Spleen (tissue), 11 donors: ENCODE data around the gene UBN1. TPM values are rescaled to one million over a fixed set of nuclear protein-coding genes. Genes with fewer than 3 reads are reported as not detected.

Source experiments
- DNase-seq: peaks from one replicate; pipeline ENCODE4 v3.0.0-alpha.2; 2020
- H3K27ac ChIP-seq, 8 donors: fragments of 200-600 bp; sonication (generic) in 7 of 8; 1 replicate in 4 of 8; 2 replicates in 4 of 8; pipeline versions ENCODE4 v1.5.0 to v1.8.0; 2016 to 2021; ENCODE audit warnings: inconsistent platforms in 4 of 8, mild to moderate bottlenecking in 4 of 8, moderate library complexity in 1 of 8
- H3K27me3 ChIP-seq, 7 donors: fragments of 200-600 bp; sonication (generic) in 6 of 7; replicated peaks in 1 of 7; 1 replicate in 4 of 7; 2 replicates in 3 of 7; pipeline versions ENCODE4 v1.5.0 to v1.8.0; 2016 to 2021; ENCODE audit warnings: inconsistent platforms in 3 of 7, mild to moderate bottlenecking in 1 of 7
- H3K36me3 ChIP-seq, 6 donors: fragments of 200-600 bp; sonication (generic) in 5 of 6; 1 replicate in 4 of 6; 2 replicates in 2 of 6; pipeline versions ENCODE4 v1.5.0 to v1.8.0; 2016 to 2021; ENCODE audit warnings: inconsistent platforms in 2 of 6
- H3K4me1 ChIP-seq, 6 donors: fragments of 200-600 bp; sonication (generic) in 5 of 6; 1 replicate in 3 of 6; 2 replicates in 3 of 6; pipeline versions ENCODE4 v1.5.0 to v1.8.0; 2016 to 2021; ENCODE audit warnings: inconsistent platforms in 3 of 6
- H3K4me3 ChIP-seq, 8 donors: fragments of 200-600 bp; sonication (generic) in 7 of 8; 1 replicate in 4 of 8; 2 replicates in 4 of 8; pipeline versions ENCODE4 v1.5.0 to v1.8.0; 2016 to 2021; ENCODE audit warnings: inconsistent platforms in 4 of 8, mild to moderate bottlenecking in 4 of 8, moderate library complexity in 2 of 8
- H3K9me3 ChIP-seq, 8 donors: fragments of 200-600 bp; sonication (generic) in 7 of 8; 1 replicate in 4 of 8; 2 replicates in 4 of 8; pipeline versions ENCODE4 v1.5.0 to v1.8.0; 2016 to 2021; ENCODE audit warnings: inconsistent platforms in 4 of 8
- CTCF ChIP-seq, 11 experiments: fragments of 200-600 bp in 7 of 11; fragments of 450-650 bp in 4 of 11; sonication (generic) in 4 of 11; IDR thresholded peaks in 8 of 11; conservative IDR thresholded peaks in 3 of 11; 1 replicate in 7 of 11; 2 replicates in 4 of 11; pipeline versions ENCODE4 v1.4.0 to v1.8.0; 2016 to 2021; ENCODE audit warnings: antibody characterized with exemption in 11 of 11, inconsistent platforms in 4 of 11, mild to moderate bottlenecking in 1 of 11
- POLR2A ChIP-seq, 3 donors: fragments of 450-650 bp; IDR thresholded peaks; one replicate each; pipeline ENCODE4 v1.5.1; 2017; ENCODE audit warnings: antibody characterized with exemption in 3 of 3, mild to moderate bottlenecking in 1 of 3
- POLR2AphosphoS5 ChIP-seq, 3 donors: sonication (generic); formaldehyde crosslinking; IDR thresholded peaks; one replicate each; pipeline ENCODE4 v1.5.1; 2017; ENCODE audit warnings: antibody characterized with exemption in 3 of 3
- WGBS, 5 donors: extraction: QIAGEN DNeasy Blood & Tissue Kit in 3 of 5; methylation state at CpG; one replicate each; pipeline versions ENCODE4 v1.1.5 to v1.1.7; 2013 to 2018; 5-methylcytosine and 5-hydroxymethylcytosine counted together
- intact Hi-C: fragments of 100-400 bp; cut with DNase I; formaldehyde crosslinking; loops from one replicate; pipeline ENCODE4 v1.15.0; 2023; ENCODE audit warnings: low total_unique reads
- polyA plus RNA-seq, 3 donors: library from polyadenylated mRNA; stranded (reverse); fragments of 200-250 nt; gene quantifications; one replicate each; pipeline ENCODE4 v1.2.1, GENCODE V29; 2013
- total RNA-seq, 7 donors: library from RNA; depleted of rRNA in 3 of 7; stranded (reverse); fragments of >200 nt in 3 of 7; fragmentation: NEBNext Ultra II Directional in 4 of 7; extraction: Animal tissue kit (Norgen Biotek cat#: 25700) in 4 of 7; gene quantifications; one replicate each; pipeline versions ENCODE4 v1.1.0 to v1.2.1, GENCODE V29; 2016 to 2021
- donor health status: healthy with polysubstance abuse.
- donor health status: DM: no; HTN: no; CAD: no; lungs with moderate emphysema.
- donor health status: DM: no; HTN: no; CAD: no.
- donor health status: Bipolar disorder and iron deficiency.
- donor health status: healthy.
- donor health status: DM: no; HTN: no; CAD: no.
- donor health status: DM: yes; HTN: yes; CAD: no.

Gene UBN1
- total and polyA plus RNA-seq, 10 donors: 4.8 to 69.4 (median 52.2) TPM

- TF ChIP-seq POLR2AphosphoS5 (IDR thresholded peaks at IDR 0.05) (no peak), CTCF (IDR thresholded peaks at IDR 0.05 in 8 of 11, conservative IDR thresholded peaks at IDR 0.05 in 3 of 11) (no peak), POLR2A (IDR thresholded peaks at IDR 0.05) (no peak)
- 94 to 98% (median 96%) methylated on average over 6 of the region's 6 CpGs for WGBS, 5 donors
- Histone ChIP-seq H3K27ac (no peak overlapping the region), H3K4me3 (no peak overlapping the region), H3K27me3 (no peaks in the 10 kb centered on the region), H3K4me1 (no peaks in the 10 kb centered on the region), H3K36me3 (peaks cover 0 to 100% (median 97%) of the 10 kb centered on the region in 6 donors), H3K9me3 (no peaks in the 10 kb centered on the region)
- intact Hi-C loops: no loop called here
- DNase-seq: peak; percentile 10
Measured at GRCh38 chr16:4820652-4821051, 26.6 kb upstream of the UBN1 start.

GRCh38 chr16:4825196-4825595 lies 22.1 kb upstream of the UBN1 start:
- Histone ChIP-seq H3K36me3 (peaks cover 0 to 100% (median 99%) of the 10 kb centered on the region in 6 donors), H3K4me3 (no peak overlapping the region), H3K27ac (no peak overlapping the region), H3K9me3 (no peaks in the 10 kb centered on the region), H3K27me3 (no peaks in the 10 kb centered on the region), H3K4me1 (no peaks in the 10 kb centered on the region)
- 93 to 96% (median 94%) methylated on average over 8 of the region's 8 CpGs for WGBS, 5 donors
- intact Hi-C loops: no loop called here
- DNase-seq: no peak
- TF ChIP-seq POLR2A (IDR thresholded peaks at IDR 0.05) (no peak), POLR2AphosphoS5 (IDR thresholded peaks at IDR 0.05) (no peak), CTCF (IDR thresholded peaks at IDR 0.05 in 8 of 11, conservative IDR thresholded peaks at IDR 0.05 in 3 of 11) (no peak)

- no peaks in the 10 kb centered on the region for H3K9me3 ChIP-seq
- no peaks in the 10 kb centered on the region for H3K27me3 ChIP-seq
- TF ChIP-seq POLR2A (IDR thresholded peaks at IDR 0.05) (no peak), CTCF (IDR thresholded peaks at IDR 0.05 in 8 of 11, conservative IDR thresholded peaks at IDR 0.05 in 3 of 11) (no peak), POLR2AphosphoS5 (IDR thresholded peaks at IDR 0.05) (no peak)
- H3K4me3 ChIP-seq: no peak overlapping the region
- no peak for DNase-seq
- H3K36me3 ChIP-seq: peaks cover 4 to 100% (median 99%) of the 10 kb centered on the region in 6 donors
- no peak overlapping the region for H3K27ac ChIP-seq
- intact Hi-C loops: no loop called here
- WGBS, 5 donors: 94 to 99% (median 96%) methylated on average over 4 of the region's 4 CpGs
- no peaks in the 10 kb centered on the region for H3K4me1 ChIP-seq
Measured at GRCh38 chr16:4826526-4826925, 20.8 kb upstream of the UBN1 start.

DNA sequence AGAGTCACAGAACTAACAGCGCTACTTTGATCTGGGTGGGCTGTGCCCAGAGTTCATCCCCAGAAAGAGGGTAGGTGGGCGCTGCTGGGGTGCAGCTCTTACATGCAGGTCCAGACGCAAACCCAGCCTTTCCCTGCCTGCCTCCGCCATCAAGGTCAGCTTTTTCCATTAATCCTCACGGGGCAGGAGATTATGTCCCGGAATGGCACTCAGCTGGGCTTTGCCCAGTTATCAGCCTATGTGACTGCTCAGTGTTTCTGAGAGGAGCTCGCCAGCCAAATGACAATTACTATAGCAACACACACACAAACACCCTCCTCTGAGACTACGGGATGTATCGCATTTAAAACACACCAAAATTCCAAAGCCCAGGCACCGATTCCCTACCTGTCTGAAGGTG lies 20.3 kb upstream of the UBN1 start:
- intact Hi-C loops: no loop called here
- 93 to 98% (median 95%) methylated on average over 10 of the region's 10 CpGs for WGBS, 5 donors
- Histone ChIP-seq H3K4me3 (no peak overlapping the region), H3K4me1 (peaks cover 0 to under 1% (median 0%) of the 10 kb centered on the region in 6 donors), H3K9me3 (no peaks in the 10 kb centered on the region), H3K36me3 (peaks cover 4 to 100% (median 99%) of the 10 kb centered on the region in 6 donors), H3K27ac (no peak overlapping the region), H3K27me3 (no peaks in the 10 kb centered on the region)
- TF ChIP-seq POLR2A (IDR thresholded peaks at IDR 0.05): no peak
- TF ChIP-seq CTCF (IDR thresholded peaks at IDR 0.05 in 8 of 11, conservative IDR thresholded peaks at IDR 0.05 in 3 of 11): no peak
- no peak for TF ChIP-seq POLR2AphosphoS5 (IDR thresholded peaks at IDR 0.05)
- no peak for DNase-seq
